Measurements from ENCODE around the gene NIPAL4. TPM values are rescaled to one million over a fixed set of nuclear protein-coding genes. Genes with fewer than 3 reads are reported as not detected.

The NIPAL4 gene
- total RNA-seq, 4 donors from 2014 or later, result 1.5 TPM; not detected in 3

- intact Hi-C loops (cut with DNase I; ENCODE audit: low total_unique reads) (no loop called here), in situ Hi-C loops (cut with MboI; ENCODE audit: low sequenced_read_pairs in 4 of 4) (no loop called here)
- Histone ChIP-seq H3K27ac (no peak overlapping the region), H3K4me1 (peaks cover 10 to 12% of the 10 kb centered on the region in 2 donors), H3K36me3 (no peaks in the 10 kb centered on the region), H3K9me3 (no peaks in the 10 kb centered on the region), H3K27me3 (no peaks in the 10 kb centered on the region), H3K4me3 (no peak overlapping the region)
- DNase-seq, result no peak
- no peak for ATAC-seq
- TF ChIP-seq, protein P1, sequence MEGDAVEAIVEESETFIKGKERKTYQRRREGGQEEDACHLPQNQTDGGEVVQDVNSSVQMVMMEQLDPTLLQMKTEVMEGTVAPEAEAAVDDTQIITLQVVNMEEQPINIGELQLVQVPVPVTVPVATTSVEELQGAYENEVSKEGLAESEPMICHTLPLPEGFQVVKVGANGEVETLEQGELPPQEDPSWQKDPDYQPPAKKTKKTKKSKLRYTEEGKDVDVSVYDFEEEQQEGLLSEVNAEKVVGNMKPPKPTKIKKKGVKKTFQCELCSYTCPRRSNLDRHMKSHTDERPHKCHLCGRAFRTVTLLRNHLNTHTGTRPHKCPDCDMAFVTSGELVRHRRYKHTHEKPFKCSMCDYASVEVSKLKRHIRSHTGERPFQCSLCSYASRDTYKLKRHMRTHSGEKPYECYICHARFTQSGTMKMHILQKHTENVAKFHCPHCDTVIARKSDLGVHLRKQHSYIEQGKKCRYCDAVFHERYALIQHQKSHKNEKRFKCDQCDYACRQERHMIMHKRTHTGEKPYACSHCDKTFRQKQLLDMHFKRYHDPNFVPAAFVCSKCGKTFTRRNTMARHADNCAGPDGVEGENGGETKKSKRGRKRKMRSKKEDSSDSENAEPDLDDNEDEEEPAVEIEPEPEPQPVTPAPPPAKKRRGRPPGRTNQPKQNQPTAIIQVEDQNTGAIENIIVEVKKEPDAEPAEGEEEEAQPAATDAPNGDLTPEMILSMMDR (IDR thresholded peaks at IDR 0.05 in 4 of 5, conservative IDR thresholded peaks at IDR 0.05 in 1 of 5), result no peak
- TF ChIP-seq POLR2A (IDR thresholded peaks at IDR 0.05), result no peak
Measured at GRCh38 chr5:157451806-157452205, 8.2 kb upstream of the NIPAL4 start.

DNA sequence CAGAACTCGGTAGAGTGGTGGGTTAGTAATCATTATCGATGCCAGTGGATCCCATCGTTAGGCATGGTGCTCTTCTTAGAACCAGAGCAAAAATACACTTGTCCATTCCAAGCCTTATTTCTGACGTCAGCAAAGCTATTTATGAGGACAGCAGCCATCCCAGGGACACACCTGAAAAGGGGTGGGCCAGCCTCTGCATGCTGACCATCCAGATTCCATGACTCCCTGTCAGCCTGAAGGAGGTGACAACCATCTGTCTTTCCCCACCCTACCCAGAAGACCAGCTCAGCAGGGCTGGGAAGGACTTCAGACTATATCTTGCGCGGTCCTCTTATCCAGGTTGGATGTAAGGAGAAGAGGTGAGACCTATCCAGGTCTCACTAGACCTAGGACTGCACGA is 5.7 kb upstream of the NIPAL4 start:
- no peak for ATAC-seq
- Histone ChIP-seq H3K9me3 (no peaks in the 10 kb centered on the region), H3K36me3 (no peaks in the 10 kb centered on the region), H3K27ac (no peak overlapping the region), H3K4me3 (no peak overlapping the region), H3K27me3 (no peaks in the 10 kb centered on the region), H3K4me1 (peaks cover 3 to 7% of the 10 kb centered on the region in 2 donors)
- TF ChIP-seq, protein P1 (IDR thresholded peaks at IDR 0.05 in 4 of 5, conservative IDR thresholded peaks at IDR 0.05 in 1 of 5), result no peak
- no peak for TF ChIP-seq POLR2A (IDR thresholded peaks at IDR 0.05)
- intact Hi-C loops (cut with DNase I; ENCODE audit: low total_unique reads), result no loop called here
- in situ Hi-C loops (cut with MboI; ENCODE audit: low sequenced_read_pairs in 4 of 4), result no loop called here
- no peak for DNase-seq

DNA sequence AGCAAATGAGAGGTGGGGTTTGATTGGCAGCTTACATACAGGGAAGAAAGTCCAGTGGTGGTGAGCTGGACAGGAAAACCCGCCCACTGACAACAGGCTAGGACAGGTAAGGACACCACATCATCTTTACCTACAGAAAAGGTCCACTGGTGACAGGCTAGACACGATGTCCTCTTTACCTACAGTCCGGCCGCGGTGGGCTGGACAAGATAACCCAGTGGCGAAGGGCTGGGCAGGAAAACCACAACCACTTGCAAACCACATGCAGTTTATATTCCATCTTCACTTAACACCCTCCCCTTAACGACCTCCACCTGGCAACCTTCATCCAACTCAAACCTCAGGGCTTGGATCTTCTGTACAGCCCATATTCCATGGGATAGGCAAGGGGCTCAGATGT is 5.0 kb upstream of the NIPAL4 start:
- intact Hi-C loops (cut with DNase I; ENCODE audit: low total_unique reads) (no loop called here), in situ Hi-C loops (cut with MboI; ENCODE audit: low sequenced_read_pairs in 4 of 4) (no loop called here)
- TF ChIP-seq, protein P1 (IDR thresholded peaks at IDR 0.05 in 4 of 5, conservative IDR thresholded peaks at IDR 0.05 in 1 of 5), result no peak
- no peak for TF ChIP-seq POLR2A (IDR thresholded peaks at IDR 0.05)
- Histone ChIP-seq H3K4me1 (no peaks in the 10 kb centered on the region), H3K36me3 (no peaks in the 10 kb centered on the region), H3K9me3 (no peaks in the 10 kb centered on the region), H3K27ac (no peak overlapping the region), H3K4me3 (no peak overlapping the region), H3K27me3 (peaks cover 0 to 7% (median 2%) of the 10 kb centered on the region in 3 donors)
- no peak for ATAC-seq
- DNase-seq, result no peak

DNA sequence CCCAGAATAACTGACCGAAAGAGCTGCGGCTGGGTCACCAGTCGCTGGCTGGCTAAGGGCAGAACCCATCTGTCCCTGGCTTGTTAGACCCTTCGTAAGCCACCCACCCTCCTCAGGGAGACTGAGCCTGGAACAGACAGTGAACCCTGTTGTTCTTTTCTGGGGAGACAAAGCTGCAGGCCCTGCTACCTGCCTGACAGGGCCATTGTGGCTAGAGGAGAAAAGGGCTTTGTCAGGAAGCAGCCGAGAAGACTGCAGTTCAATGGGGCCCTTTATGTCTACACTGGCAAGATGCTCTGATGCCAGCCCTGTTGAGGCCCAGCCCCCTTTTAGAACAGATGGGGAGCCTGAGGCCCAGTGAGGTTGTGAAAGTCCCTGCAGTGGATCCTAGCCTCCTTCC is 3.7 kb upstream of the NIPAL4 start:
- Histone ChIP-seq H3K4me1 (peaks cover 0 to 5% of the 10 kb centered on the region in 2 donors), H3K9me3 (no peaks in the 10 kb centered on the region), H3K27ac (no peak overlapping the region), H3K27me3 (peaks cover 11 to 15% (median 14%) of the 10 kb centered on the region in 3 donors), H3K36me3 (no peaks in the 10 kb centered on the region), H3K4me3 (no peak overlapping the region)
- DNase-seq, result no peak
- intact Hi-C loops (cut with DNase I; ENCODE audit: low total_unique reads), result no loop called here
- in situ Hi-C loops (cut with MboI; ENCODE audit: low sequenced_read_pairs in 4 of 4), result no loop called here
- TF ChIP-seq, protein P1 (IDR thresholded peaks at IDR 0.05 in 4 of 5, conservative IDR thresholded peaks at IDR 0.05 in 1 of 5), result no peak
- TF ChIP-seq POLR2A (IDR thresholded peaks at IDR 0.05), result no peak
- no peak for ATAC-seq

- Histone ChIP-seq H3K4me1 (peaks cover 0 to 5% of the 10 kb centered on the region in 2 donors), H3K27me3 (peaks cover 12 to 23% (median 21%) of the 10 kb centered on the region in 3 donors), H3K27ac (no peak overlapping the region), H3K9me3 (no peaks in the 10 kb centered on the region), H3K36me3 (no peaks in the 10 kb centered on the region), H3K4me3 (no peak overlapping the region)
- DNase-seq (no peak), ATAC-seq (no peak)
- in situ Hi-C loops (cut with MboI; ENCODE audit: low sequenced_read_pairs in 4 of 4), result no loop called here
- intact Hi-C loops (cut with DNase I; ENCODE audit: low total_unique reads), result no loop called here
- TF ChIP-seq POLR2A (IDR thresholded peaks at IDR 0.05), result no peak
- TF ChIP-seq, protein P1 (IDR thresholded peaks at IDR 0.05 in 4 of 5, conservative IDR thresholded peaks at IDR 0.05 in 1 of 5), result no peak
Measured at GRCh38 chr5:157457391-157457790, 2.6 kb upstream of the NIPAL4 start.
